ENCODE results near the gene RTTN. TPM values are rescaled to one million over a fixed set of nuclear protein-coding genes. Genes with fewer than 3 reads are reported as not detected.
"Not testable (repeated sequence)": the region's sequence is repeated elsewhere in the genome, so short reads cannot be mapped to it uniquely, and the experiment has no call there.

RTTN gene
- total RNA-seq, 1 experiment from 2014 or later: 16.9 TPM

GRCh38 chr18:69978732-69979715 is 226.5 kb downstream of the RTTN start:
- no peak for ATAC-seq
- no peak for DNase-seq (ENCODE audit: low read depth, low spot score)
- intact Hi-C loops (cut with micrococcal nuclease; ENCODE audit: unreplicated experiment): no loop called here
- BruUV-seq (replicated peaks): no TSS peak
- ChIA-PET CTCF (no interaction called here), POLR2A (no interaction called here)
- Histone ChIP-seq H3K4me1 (ENCODE audit: control insufficient read depth, insufficient read depth, low read length) (no peaks in the 10 kb centered on the region), H3K4me3 (ENCODE audit: low read depth in 2 of 2, low read length in 2 of 2) (no peak overlapping the region), H3K36me3 (ENCODE audit: control insufficient read depth, insufficient read depth, low read length) (no peaks in the 10 kb centered on the region; the same call in 1 of the 2 replicates), H3K27ac (ENCODE audit: low read length) (no peak overlapping the region), H3K27me3 (ENCODE audit: control insufficient read depth, insufficient read depth, low read length) (no peaks in the 10 kb centered on the region), H3K9me3 (ENCODE audit: control insufficient read depth, insufficient read depth, low read depth, low read length) (no peaks in the 10 kb centered on the region)
- in situ Hi-C loops (cut with HindIII; ENCODE audit: low pct_unique_long_range_greater_than_20kb, low sequenced_read_pairs): no loop called here
- TF ChIP-seq TCF7L2 (IDR thresholded peaks at IDR 0.05; ENCODE audit: low read depth, low read length) (no peak), CTCF (IDR thresholded peaks at IDR 0.05) (no peak), POLR2AphosphoS5 (IDR thresholded peaks at IDR 0.05; ENCODE audit: low read depth, low read length) (no peak), REST (IDR thresholded peaks at IDR 0.05; ENCODE audit: insufficient read depth in 1 of 2, low read depth in 2 of 2, low read length in 1 of 2) (no peak), SIN3A (IDR thresholded peaks at IDR 0.05; ENCODE audit: borderline replicate concordance, insufficient read depth, low read depth, low read length) (no peak)

GRCh38 chr18:69975294-69975693 is 230.2 kb downstream of the RTTN start:
- H3K4me1 ChIP-seq (ENCODE audit: control insufficient read depth, insufficient read depth, low read length); H3K27ac ChIP-seq (ENCODE audit: low read length); in situ Hi-C loops (cut with HindIII; ENCODE audit: low pct_unique_long_range_greater_than_20kb, low sequenced_read_pairs); H3K36me3 ChIP-seq (ENCODE audit: control insufficient read depth, insufficient read depth, low read length); BruUV-seq (replicated peaks); H3K4me3 ChIP-seq (ENCODE audit: low read depth in 2 of 2, low read length in 2 of 2); H3K9me3 ChIP-seq (ENCODE audit: control insufficient read depth, insufficient read depth, low read depth, low read length); H3K27me3 ChIP-seq (ENCODE audit: control insufficient read depth, insufficient read depth, low read length); DNase-seq (ENCODE audit: low read depth, low spot score); ATAC-seq; POLR2A ChIA-PET; CTCF ChIA-PET; intact Hi-C loops (cut with micrococcal nuclease; ENCODE audit: unreplicated experiment): not testable (repeated sequence)

- BruUV-seq (replicated peaks): no TSS peak
- H3K4me1 ChIP-seq (ENCODE audit: control insufficient read depth, insufficient read depth, low read length): no peaks in the 10 kb centered on the region
- H3K36me3 ChIP-seq (ENCODE audit: control insufficient read depth, insufficient read depth, low read length): no peaks in the 10 kb centered on the region
- no peak overlapping the region for H3K4me3 ChIP-seq (ENCODE audit: low read depth in 2 of 2, low read length in 2 of 2)
- no peak for DNase-seq (ENCODE audit: low read depth, low spot score)
- no peak overlapping the region for H3K27ac ChIP-seq (ENCODE audit: low read length)
- no peaks in the 10 kb centered on the region for H3K9me3 ChIP-seq (ENCODE audit: control insufficient read depth, insufficient read depth, low read depth, low read length)
- in situ Hi-C loops (cut with HindIII; ENCODE audit: low pct_unique_long_range_greater_than_20kb, low sequenced_read_pairs) (no loop called here), intact Hi-C loops (cut with micrococcal nuclease; ENCODE audit: unreplicated experiment) (no loop called here)
- no peaks in the 10 kb centered on the region for H3K27me3 ChIP-seq (ENCODE audit: control insufficient read depth, insufficient read depth, low read length)
- ChIA-PET POLR2A (no interaction called here), CTCF (no interaction called here)
- no peak for TF ChIP-seq CTCF (IDR thresholded peaks at IDR 0.05)
- no peak for TF ChIP-seq POLR2AphosphoS5 (IDR thresholded peaks at IDR 0.05; ENCODE audit: low read depth, low read length)
- no peak for TF ChIP-seq TCF7L2 (IDR thresholded peaks at IDR 0.05; ENCODE audit: low read depth, low read length)
- TF ChIP-seq SIN3A (IDR thresholded peaks at IDR 0.05; ENCODE audit: borderline replicate concordance, insufficient read depth, low read depth, low read length): no peak
- no peak for TF ChIP-seq REST (IDR thresholded peaks at IDR 0.05; ENCODE audit: insufficient read depth in 1 of 2, low read depth in 2 of 2, low read length in 1 of 2)
- no peak for ATAC-seq
Observed at GRCh38 chr18:69974365-69974764, 231.1 kb downstream of the RTTN start.
